Thymus (tissue), 11 donors: ENCODE measurements around the gene NET1. TPM values are rescaled to one million over a fixed set of nuclear protein-coding genes. Genes with fewer than 3 reads are reported as not detected.

Experiments used
- DNase-seq, 9 donors: peaks; one replicate each; pipeline ENCODE4 v3.0.0-alpha.2; 2013; ENCODE audit warnings: low spot score in 9 of 9, low read depth in 6 of 9, missing footprints in 1 of 9
- H3K27ac ChIP-seq, 2 donors: one replicate each; pipeline ENCODE4 v1.5.1; 2013; ENCODE audit warnings: control low read depth in 1 of 2, low read depth in 1 of 2, low read length in 1 of 2, mild to moderate bottlenecking in 1 of 2, moderate library complexity in 1 of 2
- H3K27me3 ChIP-seq, 2 donors: one replicate each; pipeline ENCODE4 v1.5.1; 2013; ENCODE audit warnings: low read length in 1 of 2; ENCODE audit not compliant: control insufficient read depth in 2 of 2, insufficient read depth in 1 of 2
- H3K36me3 ChIP-seq, 2 donors: one replicate each; pipeline ENCODE4 v1.5.1; 2013; ENCODE audit warnings: low read length in 1 of 2, mild to moderate bottlenecking in 1 of 2, moderate library complexity in 1 of 2; ENCODE audit not compliant: control insufficient read depth in 2 of 2, insufficient read depth in 2 of 2
- H3K4me1 ChIP-seq, 2 donors: one replicate each; pipeline ENCODE4 v1.5.1; 2013; ENCODE audit warnings: low read length in 2 of 2; ENCODE audit not compliant: control insufficient read depth in 2 of 2, insufficient read depth in 2 of 2
- H3K4me3 ChIP-seq, 2 donors: one replicate each; pipeline ENCODE4 v1.5.1; 2013; ENCODE audit warnings: low read length in 2 of 2, control low read depth in 1 of 2, mild to moderate bottlenecking in 1 of 2
- H3K9me3 ChIP-seq, 2 donors: one replicate each; pipeline ENCODE4 v1.5.1; 2013; ENCODE audit warnings: low read length in 1 of 2, mild to moderate bottlenecking in 1 of 2; ENCODE audit not compliant: control insufficient read depth in 2 of 2, insufficient read depth in 1 of 2
- WGBS: extraction: QIAGEN DNeasy Blood & Tissue Kit; methylation state at CpG from one replicate; pipeline ENCODE4 v1.1.7; 2013; 5-methylcytosine and 5-hydroxymethylcytosine counted together
- polyA plus RNA-seq: library from polyadenylated mRNA; stranded (reverse); fragments of 200-250 nt; gene quantifications from one replicate; pipeline ENCODE4 v1.2.3, GENCODE V29; 2013
- total RNA-seq: library from RNA; stranded (reverse); fragments of 120-200 nt; gene quantifications from one replicate; pipeline ENCODE4 v1.2.4, GENCODE V29; 2013
- donor health status: healthy.

NET1 gene
- total and polyA plus RNA-seq, 2 donors: 58.2 to 63.6 TPM

GRCh38 chr10:5456563-5456962, 44.2 kb downstream of the NET1 start:
- Histone ChIP-seq H3K36me3 (peaks cover 14 to 57% of the 10 kb centered on the region in 2 donors), H3K9me3 (no peaks in the 10 kb centered on the region), H3K4me1 (peaks cover 0 to 8% of the 10 kb centered on the region in 2 donors), H3K27me3 (no peaks in the 10 kb centered on the region), H3K27ac (no peak overlapping the region), H3K4me3 (no peak overlapping the region)
- 97% methylated on average over 12 of the region's 12 CpGs for WGBS
- DNase-seq: no peak

GRCh38 chr10:5457741-5458140, 45.4 kb downstream of the NET1 start:
- WGBS: 62% methylated on average over 3 of the region's 3 CpGs
- Histone ChIP-seq H3K27me3 (no peaks in the 10 kb centered on the region), H3K4me3 (no peak overlapping the region), H3K9me3 (no peaks in the 10 kb centered on the region), H3K27ac (peak overlapping the region in 1 of 2 donors; percentile 22), H3K36me3 (peaks cover 14 to 52% of the 10 kb centered on the region in 2 donors), H3K4me1 (peaks cover 0 to 8% of the 10 kb centered on the region in 2 donors)
- DNase-seq: peak in 8 of 9 donors; percentile 29 to 92 (median 68)

- H3K36me3 ChIP-seq: peaks cover 14 to 46% of the 10 kb centered on the region in 2 donors
- DNase-seq: no peak
- H3K4me1 ChIP-seq: peaks cover 0 to 8% of the 10 kb centered on the region in 2 donors
- 96% methylated on average over 1 of the region's 1 CpG for WGBS
- H3K4me3 ChIP-seq: no peak overlapping the region
- H3K9me3 ChIP-seq: no peaks in the 10 kb centered on the region
- H3K27ac ChIP-seq: no peak overlapping the region
- H3K27me3 ChIP-seq: no peaks in the 10 kb centered on the region
Observed at GRCh38 chr10:5458425-5458824, 46.1 kb downstream of the NET1 start.

- Histone ChIP-seq H3K36me3 (peaks cover 14 to 40% of the 10 kb centered on the region in 2 donors), H3K27me3 (no peaks in the 10 kb centered on the region), H3K4me3 (no peak overlapping the region), H3K27ac (no peak overlapping the region), H3K4me1 (peaks cover 0 to 8% of the 10 kb centered on the region in 2 donors), H3K9me3 (no peaks in the 10 kb centered on the region)
- no peak for DNase-seq
- WGBS: 98% methylated on average over 8 of the region's 8 CpGs
Observed at GRCh38 chr10:5458949-5459747, 46.8 kb downstream of the NET1 start.

GRCh38 chr10:5460468-5461202, 48.3 kb downstream of the NET1 start:
- H3K27me3 ChIP-seq: no peaks in the 10 kb centered on the region
- H3K4me1 ChIP-seq: peaks cover 0 to 12% of the 10 kb centered on the region in 2 donors
- peaks cover 8 to 25% of the 10 kb centered on the region in 2 donors for H3K36me3 ChIP-seq
- no peaks in the 10 kb centered on the region for H3K9me3 ChIP-seq
- H3K27ac ChIP-seq: no peak overlapping the region
- no peak overlapping the region for H3K4me3 ChIP-seq
- no peak for DNase-seq
- 89% methylated on average over 14 of the region's 14 CpGs for WGBS

- no peak for DNase-seq
- Histone ChIP-seq H3K4me3 (no peak overlapping the region), H3K27ac (no peak overlapping the region), H3K9me3 (no peaks in the 10 kb centered on the region), H3K4me1 (peaks cover 0 to 17% of the 10 kb centered on the region in 2 donors), H3K27me3 (no peaks in the 10 kb centered on the region), H3K36me3 (peaks cover 8 to 19% of the 10 kb centered on the region in 2 donors)
- WGBS: 97% methylated on average over 4 of the region's 4 CpGs
Observed at GRCh38 chr10:5461203-5461588, 48.8 kb downstream of the NET1 start.

- Histone ChIP-seq H3K27me3 (no peaks in the 10 kb centered on the region), H3K27ac (peak overlapping the region in 1 of 2 donors; percentile 46), H3K36me3 (peaks cover 4 to 12% of the 10 kb centered on the region in 2 donors), H3K9me3 (peaks cover 0 to 2% of the 10 kb centered on the region in 2 donors), H3K4me3 (no peak overlapping the region), H3K4me1 (peaks cover 0 to 27% of the 10 kb centered on the region in 2 donors)
- no peak for DNase-seq
- 81% methylated on average over 17 of the region's 17 CpGs for WGBS
Observed at GRCh38 chr10:5461914-5462840, 49.8 kb downstream of the NET1 start.

- Histone ChIP-seq H3K27me3 (no peaks in the 10 kb centered on the region), H3K4me3 (no peak overlapping the region), H3K9me3 (peaks cover 0 to 5% of the 10 kb centered on the region in 2 donors), H3K36me3 (peaks cover 4 to 12% of the 10 kb centered on the region in 2 donors), H3K4me1 (peaks cover 0 to 28% of the 10 kb centered on the region in 2 donors), H3K27ac (peak overlapping the region in 1 of 2 donors; percentile 46)
- DNase-seq: no peak
- whole genome bisulfite sequencing: 84% methylated on average over 7 of the region's 7 CpGs
Observed at GRCh38 chr10:5462841-5463293, 50.5 kb downstream of the NET1 start.
